SJSA1 (cell line): Measurements from ENCODE around the gene EXD3. TPM values are rescaled to one million over a fixed set of nuclear protein-coding genes. Genes with fewer than 3 reads are reported as not detected.

Source experiments
- DNase-seq, 2 experiments: peaks; one replicate each; pipeline ENCODE4 v3.0.0-alpha.2; 2015 to 2020; ENCODE audit warnings: low spot score in 2 of 2, low read depth in 1 of 2
- H3K27ac ChIP-seq: fragments of 250-450 bp; sonication (Bioruptor Pico); 2 replicates; pipeline ENCODE4 v1.5.1; 2020; ENCODE audit warnings: mild to moderate bottlenecking, moderate library complexity
- H3K27me3 ChIP-seq: fragments of 250-450 bp; sonication (Bioruptor Pico); replicated peaks from 2 replicates; pipeline ENCODE4 v1.5.1; 2020; ENCODE audit warnings: mild to moderate bottlenecking, moderate library complexity
- H3K36me3 ChIP-seq: fragments of 250-450 bp; sonication (Bioruptor Pico); 2 replicates; pipeline ENCODE4 v1.5.1; 2020; ENCODE audit warnings: mild to moderate bottlenecking
- H3K4me1 ChIP-seq: fragments of 250-450 bp; sonication (Bioruptor Pico); replicated peaks from 2 replicates; pipeline ENCODE4 v1.6.1; 2021; ENCODE audit warnings: mild to moderate bottlenecking
- H3K4me3 ChIP-seq: fragments of 250-450 bp; sonication (Bioruptor Pico); 2 replicates; pipeline ENCODE4 v1.5.1; 2020; ENCODE audit warnings: mild to moderate bottlenecking
- H3K9me3 ChIP-seq: fragments of 250-450 bp; sonication (Bioruptor Pico); replicated peaks from 2 replicates; pipeline ENCODE4 v1.5.1; 2020; ENCODE audit warnings: mild to moderate bottlenecking
- total RNA-seq: library from RNA; depleted of rRNA; stranded (reverse); fragments of >200 nt; shearing (Covaris generic); gene quantifications from 2 replicates; pipeline ENCODE4 v1.2.3, GENCODE V29; 2014

Gene EXD3
- total RNA-seq, 1 experiment from 2014 or later, result 4.0 TPM

- H3K27ac ChIP-seq, result no peak overlapping the region
- peaks cover 31% of the 10 kb centered on the region for H3K36me3 ChIP-seq
- H3K9me3 ChIP-seq, result no peaks in the 10 kb centered on the region
- H3K27me3 ChIP-seq, result no peaks in the 10 kb centered on the region
- peak overlapping the region; percentile 51; the same call in 1 of the 2 replicates for H3K4me3 ChIP-seq
- peaks cover 15% of the 10 kb centered on the region for H3K4me1 ChIP-seq
- DNase-seq, result no peak
These were observed 143.9 kb downstream of the EXD3 start for GRCh38 chr9:137278721-137279711.

GRCh38 chr9:137278061-137278701 is 144.8 kb downstream of the EXD3 start:
- DNase-seq, result peak in 1 of 2 experiments; percentile 45
- Histone ChIP-seq H3K4me1 (peaks cover 15% of the 10 kb centered on the region), H3K27me3 (no peaks in the 10 kb centered on the region), H3K36me3 (peaks cover 33% of the 10 kb centered on the region), H3K4me3 (peak overlapping the region; percentile 51), H3K9me3 (no peaks in the 10 kb centered on the region), H3K27ac (peak overlapping the region; percentile 49)

GRCh38 chr9:137277329-137278041 is 145.5 kb downstream of the EXD3 start, which contains the start of gene TOR4A:
Gene TOR4A, plus strand, starts transcription at chr9:137277726. Its CDS starts 964 bp downstream, at chr9:137278690.
- Histone ChIP-seq H3K4me3 (peak within 1 kb of the TSS; percentile 51), H3K4me1 (peaks cover 15% of the 10 kb centered on the region), H3K27me3 (no peaks in the 10 kb centered on the region), H3K9me3 (no peaks in the 10 kb centered on the region), H3K36me3 (peaks cover 37% of the 10 kb centered on the region), H3K27ac (peak within 1 kb of the TSS; percentile 49)
- peak; percentile 58 to 85 for DNase-seq

DNA sequence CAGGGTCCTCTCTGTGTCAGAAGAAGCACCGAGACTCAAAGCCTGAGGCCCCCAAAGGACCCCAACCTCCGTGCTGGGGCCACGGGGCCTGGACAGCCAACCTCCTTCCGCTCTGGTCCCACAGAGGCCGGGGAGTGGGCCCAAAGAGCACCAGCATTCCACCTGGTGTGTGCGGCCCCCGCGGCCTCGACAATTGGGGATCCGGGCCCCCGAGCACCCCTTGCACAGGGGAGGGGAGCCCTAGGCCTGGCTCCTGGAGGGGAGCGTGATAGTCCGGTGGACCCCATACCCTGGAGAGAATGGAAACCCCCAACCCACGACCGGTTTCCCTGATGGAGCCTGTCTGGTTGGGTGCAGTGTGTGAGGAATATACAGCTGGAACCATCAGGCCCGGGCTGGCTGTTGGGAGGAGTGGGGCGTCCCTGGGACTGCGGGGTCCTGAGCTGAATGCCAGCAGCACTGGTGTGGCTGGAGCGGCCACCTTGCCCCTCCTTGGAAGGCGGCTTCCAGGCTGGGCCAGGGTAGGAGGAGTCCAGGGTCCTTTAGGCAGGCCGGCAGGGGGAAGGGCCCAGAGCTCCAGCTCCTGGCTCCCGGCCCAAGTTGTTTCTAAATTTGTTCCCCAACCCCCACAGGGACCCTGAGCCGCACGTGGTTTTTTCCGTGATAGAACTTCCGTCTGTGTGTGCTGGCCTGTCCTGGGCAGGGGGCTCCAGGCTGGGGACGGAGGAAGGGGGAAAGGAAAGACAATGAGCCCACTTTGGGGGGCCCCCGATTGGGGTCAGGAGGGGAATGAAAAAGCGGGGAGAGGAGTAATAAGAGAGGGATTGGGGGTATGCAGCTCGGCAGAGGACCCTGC is 146.3 kb downstream of the EXD3 start:
- Histone ChIP-seq H3K27ac (peak overlapping the region; percentile 49; the same call in 1 of the 2 replicates), H3K36me3 (peaks cover 43% of the 10 kb centered on the region), H3K4me1 (peaks cover 15% of the 10 kb centered on the region), H3K9me3 (no peaks in the 10 kb centered on the region), H3K4me3 (no peak overlapping the region; the same call in 1 of the 2 replicates), H3K27me3 (no peaks in the 10 kb centered on the region)
- peak in 1 of 2 experiments; percentile 40 for DNase-seq

DNA sequence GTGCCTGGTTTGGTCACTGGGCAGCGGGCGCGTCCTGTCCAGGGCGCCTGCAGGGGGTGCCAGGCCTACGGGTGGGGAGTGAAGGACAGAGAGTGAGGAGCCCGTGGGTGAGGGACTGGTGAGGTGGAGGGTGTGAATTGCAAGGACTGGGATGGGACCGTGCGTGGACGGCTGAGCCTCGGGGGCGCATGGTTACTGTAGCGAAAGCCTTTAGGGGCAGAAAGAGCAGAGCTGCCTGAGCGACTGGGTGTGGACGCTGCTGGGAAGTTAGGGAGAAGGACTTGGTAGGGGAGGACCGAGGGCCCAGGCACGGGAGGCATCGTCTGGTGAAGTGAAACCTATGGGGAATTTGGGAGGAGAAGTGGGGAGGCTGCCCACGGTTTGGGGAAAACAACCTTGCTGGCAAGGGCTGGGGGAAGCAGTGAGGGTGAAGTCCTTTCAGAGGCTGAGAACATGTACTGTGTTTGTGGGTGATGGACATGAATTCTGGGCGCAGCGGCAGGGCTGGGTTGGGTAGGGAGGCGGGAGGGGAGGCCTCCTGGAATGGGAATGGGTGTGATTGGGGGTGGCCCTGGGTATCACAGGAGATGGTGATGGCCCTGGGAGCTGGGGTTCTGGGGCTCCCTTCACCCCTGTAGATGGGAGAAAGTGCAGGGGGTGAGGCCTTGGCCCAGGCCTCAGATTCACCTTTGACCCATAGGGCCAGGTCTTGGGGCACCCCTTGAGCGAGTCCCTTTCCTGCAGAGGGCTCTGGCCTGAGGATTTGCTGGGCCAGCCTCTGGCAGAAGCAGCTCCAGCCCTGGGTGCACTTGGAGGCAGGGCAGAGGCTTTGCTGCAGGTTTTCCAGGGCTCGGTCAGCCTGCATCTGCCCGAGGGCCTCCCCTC is 147.1 kb downstream of the EXD3 start:
- Histone ChIP-seq H3K27me3 (no peaks in the 10 kb centered on the region), H3K9me3 (no peaks in the 10 kb centered on the region), H3K4me1 (peaks cover 15% of the 10 kb centered on the region), H3K36me3 (peaks cover 49% of the 10 kb centered on the region), H3K4me3 (no peak overlapping the region), H3K27ac (no peak overlapping the region)
- peak in 1 of 2 experiments; percentile 44 for DNase-seq

DNA sequence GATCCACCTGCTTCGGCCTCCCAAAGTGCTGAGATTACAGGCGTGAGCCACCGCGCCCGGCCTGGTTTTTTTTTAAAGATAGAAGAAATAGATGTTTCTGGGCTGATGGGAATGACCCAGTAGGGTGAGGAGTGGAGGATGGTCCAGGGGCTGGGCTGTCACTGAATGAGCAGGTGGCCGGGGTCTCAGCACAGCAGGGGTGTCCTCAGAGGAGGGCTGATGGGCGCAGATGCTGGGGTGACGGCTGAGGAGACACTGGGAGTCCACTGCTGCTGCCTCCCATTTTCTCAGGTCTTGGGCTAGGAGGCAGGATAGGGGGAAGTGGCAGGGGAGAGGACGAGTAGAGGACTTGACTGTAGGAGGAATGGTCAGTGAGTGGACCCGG is 147.8 kb downstream of the EXD3 start:
- no peak overlapping the region for H3K27ac ChIP-seq
- DNase-seq, result peak in 1 of 2 experiments; percentile 39
- no peak overlapping the region for H3K4me3 ChIP-seq
- H3K27me3 ChIP-seq, result no peaks in the 10 kb centered on the region
- H3K36me3 ChIP-seq, result peaks cover 53% of the 10 kb centered on the region
- H3K9me3 ChIP-seq, result no peaks in the 10 kb centered on the region
- H3K4me1 ChIP-seq, result peaks cover 15% of the 10 kb centered on the region

- H3K4me1 ChIP-seq, result peaks cover 23% of the 10 kb centered on the region
- DNase-seq, result no peak
- H3K4me3 ChIP-seq, result no peak overlapping the region
- no peaks in the 10 kb centered on the region for H3K27me3 ChIP-seq
- H3K27ac ChIP-seq, result no peak overlapping the region
- H3K9me3 ChIP-seq, result no peaks in the 10 kb centered on the region
- peaks cover 53% of the 10 kb centered on the region for H3K36me3 ChIP-seq
These were observed 149.2 kb downstream of the EXD3 start for GRCh38 chr9:137273611-137274320.

DNA sequence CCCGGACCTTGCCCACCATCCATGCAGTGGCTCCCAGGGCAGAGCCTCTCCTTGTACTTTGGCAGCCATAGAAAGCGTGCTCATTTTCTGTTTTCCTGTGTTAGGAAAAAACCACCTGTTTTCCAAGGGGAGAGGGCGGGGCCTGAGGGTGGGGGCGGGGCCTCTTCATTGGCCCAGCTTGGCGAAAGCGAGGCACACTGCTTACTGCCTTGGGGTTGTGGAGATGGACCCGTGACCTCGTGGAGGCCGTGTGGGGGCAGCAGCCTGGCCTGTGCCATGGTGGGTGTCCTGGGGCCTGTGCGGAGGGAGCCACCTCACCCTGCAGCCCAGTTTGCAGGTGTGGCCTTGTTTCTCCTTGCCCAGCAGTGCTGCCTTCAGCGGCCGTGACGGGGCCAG is 149.9 kb downstream of the EXD3 start:
- no peaks in the 10 kb centered on the region for H3K9me3 ChIP-seq
- no peak overlapping the region for H3K4me3 ChIP-seq
- no peak overlapping the region for H3K27ac ChIP-seq
- H3K4me1 ChIP-seq, result peaks cover 27% of the 10 kb centered on the region
- peaks cover 57% of the 10 kb centered on the region for H3K36me3 ChIP-seq
- no peaks in the 10 kb centered on the region for H3K27me3 ChIP-seq
- DNase-seq, result no peak

- peaks cover 21% of the 10 kb centered on the region for H3K4me1 ChIP-seq
- H3K4me3 ChIP-seq, result no peak overlapping the region
- DNase-seq, result peak in 1 of 2 experiments; percentile 42
- H3K27ac ChIP-seq, result no peak overlapping the region
- H3K27me3 ChIP-seq, result no peaks in the 10 kb centered on the region
- peaks cover 56% of the 10 kb centered on the region for H3K36me3 ChIP-seq
- H3K9me3 ChIP-seq, result no peaks in the 10 kb centered on the region
These were observed 150.5 kb downstream of the EXD3 start for GRCh38 chr9:137272241-137273094.

DNA sequence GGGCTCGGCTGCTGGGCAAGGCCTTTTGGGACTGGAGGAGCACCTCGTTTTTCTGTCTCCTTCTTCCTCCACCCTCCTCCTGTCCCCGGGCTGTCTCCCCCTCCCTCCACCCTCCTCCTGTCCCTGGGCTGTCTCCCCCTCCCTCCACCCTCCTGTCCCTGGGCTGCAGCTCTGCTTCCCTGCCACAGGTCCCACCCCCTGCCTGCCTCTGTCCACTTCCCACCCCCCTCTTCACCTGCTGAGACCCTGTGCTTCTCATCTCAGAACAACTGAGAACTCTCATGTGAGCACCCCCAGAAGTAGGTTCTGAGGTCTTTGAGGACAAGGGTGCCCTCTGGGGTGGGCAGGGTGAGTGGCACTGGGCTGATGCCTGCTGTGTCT is 151.3 kb downstream of the EXD3 start:
- Histone ChIP-seq H3K27me3 (no peaks in the 10 kb centered on the region), H3K9me3 (no peaks in the 10 kb centered on the region), H3K36me3 (peaks cover 57% of the 10 kb centered on the region), H3K4me3 (no peak overlapping the region), H3K27ac (no peak overlapping the region), H3K4me1 (peaks cover 13% of the 10 kb centered on the region)
- no peak for DNase-seq
